SU-DHL-6 (cell line): ENCODE data around the gene ARL4D.

Experiments
- H2AFZ ChIP-seq: fragments of 200-600 bp; sonication (generic); 2 replicates; pipeline ENCODE4 v1.6.1; 2014; ENCODE audit warnings: low read depth, mild to moderate bottlenecking, moderate library complexity, mixed read lengths, antibody characterized with exemption, low read length; ENCODE audit not compliant: severe bottlenecking
- H3F3A ChIP-seq: fragments of 200-600 bp; shearing (Covaris generic); 2 replicates; pipeline ENCODE4 v1.6.0; 2016; ENCODE audit warnings: antibody characterized with exemption, mild to moderate bottlenecking; ENCODE audit not compliant: insufficient read depth
- H3K27ac ChIP-seq: fragments of 200-600 bp; sonication (generic); 2 replicates; pipeline ENCODE4 v1.5.1; 2016; ENCODE audit warnings: low read depth, mild to moderate bottlenecking, low read length, moderate library complexity, mixed read lengths
- H3K27me3 ChIP-seq: fragments of 200-600 bp; sonication (generic), shearing (Covaris generic); 2 replicates; pipeline ENCODE4 v1.6.0; 2014; ENCODE audit warnings: mild to moderate bottlenecking, low read length
- H3K36me3 ChIP-seq: fragments of 200-600 bp; sonication (generic); 2 replicates; pipeline ENCODE4 v1.6.1; 2014; ENCODE audit warnings: mild to moderate bottlenecking, low read length, mixed read lengths
- H3K4me2 ChIP-seq: fragments of 300-600, 200-600 bp; shearing (Covaris generic), sonication (generic); 2 replicates; pipeline ENCODE4 v1.6.0; 2014; ENCODE audit warnings: low read length, low read depth, mild to moderate bottlenecking; ENCODE audit not compliant: poor library complexity, severe bottlenecking
- H3K4me3 ChIP-seq: fragments of 200-600 bp; sonication (generic); 2 replicates; pipeline ENCODE4 v1.5.1; 2014; ENCODE audit warnings: antibody characterized with exemption, low read length, mild to moderate bottlenecking, mixed read lengths; ENCODE audit not compliant: insufficient read depth, poor library complexity, severe bottlenecking
- H3K79me2 ChIP-seq: fragments of 200-600 bp; sonication (generic); 2 replicates; pipeline ENCODE4 v1.6.1; 2014; ENCODE audit warnings: mild to moderate bottlenecking, low read length, moderate library complexity; ENCODE audit not compliant: insufficient read depth
- H3K9ac ChIP-seq: fragments of 200-600 bp; sonication (generic); 2 replicates; pipeline ENCODE4 v1.7.0; 2014; ENCODE audit warnings: mild to moderate bottlenecking, low read length
- H3K9me2 ChIP-seq: fragments of 200-600 bp; sonication (generic); replicated peaks from 2 replicates; pipeline ENCODE4 v1.6.1; 2014; ENCODE audit warnings: low read length; ENCODE audit not compliant: insufficient read depth
- H3K9me3 ChIP-seq: fragments of 200-600 bp; sonication (generic); 2 replicates; pipeline ENCODE4 v1.6.1; 2014; ENCODE audit warnings: low read length, mixed read lengths; ENCODE audit not compliant: insufficient read depth
- H4K20me1 ChIP-seq: fragments of 200-600 bp; sonication (generic); 2 replicates; pipeline ENCODE4 v1.6.1; 2014; ENCODE audit warnings: low read depth, mild to moderate bottlenecking, antibody characterized with exemption, low read length, moderate library complexity, mixed read lengths
- CTCF ChIP-seq: fragments of 200-600 bp; sonication (generic); IDR thresholded peaks from one replicate; pipeline ENCODE4 v1.5.1; 2017; ENCODE audit warnings: antibody characterized with exemption, mild to moderate bottlenecking, low read length, moderate library complexity; ENCODE audit not compliant: insufficient read depth, poor library complexity, severe bottlenecking
- EZH2phosphoT487 ChIP-seq: fragments of 200-600 bp; sonication (generic), shearing (Covaris generic); conservative IDR thresholded peaks from 2 replicates; pipeline ENCODE4 v1.6.1; 2018; ENCODE audit warnings: mild to moderate bottlenecking, antibody characterized with exemption, low read length, moderate library complexity, mixed read lengths

Gene ARL4D

GRCh38 chr17:43423777-43424455 lies 25.1 kb downstream of the ARL4D start:
- Histone ChIP-seq H2AFZ (no peak overlapping the region), H3K9me2 (no peaks in the 10 kb centered on the region), H3K27ac (no peak overlapping the region), H3K36me3 (no peaks in the 10 kb centered on the region), H3F3A (no peaks in the 10 kb centered on the region), H4K20me1 (no peaks in the 10 kb centered on the region), H3K9me3 (no peaks in the 10 kb centered on the region), H3K9ac (no peak overlapping the region), H3K27me3 (no peaks in the 10 kb centered on the region), H3K4me2 (no peak overlapping the region), H3K4me3 (no peak overlapping the region), H3K79me2 (no peaks in the 10 kb centered on the region)
- TF ChIP-seq EZH2phosphoT487 (no peak), CTCF (no peak)

GRCh38 chr17:43427362-43428043 lies 28.7 kb downstream of the ARL4D start:
- H3K9me2 ChIP-seq: no peaks in the 10 kb centered on the region
- no peaks in the 10 kb centered on the region for H3K9me3 ChIP-seq
- TF ChIP-seq CTCF (no peak), EZH2phosphoT487 (no peak)
- H3K27me3 ChIP-seq: no peaks in the 10 kb centered on the region
- no peaks in the 10 kb centered on the region for H4K20me1 ChIP-seq
- no peak overlapping the region for H3K4me3 ChIP-seq
- no peak overlapping the region for H3K27ac ChIP-seq
- no peaks in the 10 kb centered on the region for H3K36me3 ChIP-seq
- no peaks in the 10 kb centered on the region for H3F3A ChIP-seq
- no peaks in the 10 kb centered on the region for H3K79me2 ChIP-seq
- no peak overlapping the region for H3K4me2 ChIP-seq
- H3K9ac ChIP-seq: no peak overlapping the region
- no peak overlapping the region for H2AFZ ChIP-seq

- Histone ChIP-seq H3F3A (no peaks in the 10 kb centered on the region), H3K4me2 (no peak overlapping the region), H2AFZ (no peak overlapping the region), H3K9me2 (no peaks in the 10 kb centered on the region), H3K9ac (no peak overlapping the region), H4K20me1 (no peaks in the 10 kb centered on the region), H3K4me3 (no peak overlapping the region), H3K9me3 (no peaks in the 10 kb centered on the region), H3K27ac (no peak overlapping the region), H3K27me3 (no peaks in the 10 kb centered on the region), H3K36me3 (no peaks in the 10 kb centered on the region), H3K79me2 (no peaks in the 10 kb centered on the region)
- no peak for TF ChIP-seq EZH2phosphoT487
- TF ChIP-seq CTCF: no peak
These were observed 29.7 kb downstream of the ARL4D start for GRCh38 chr17:43428524-43428923.
